HG02798 (cell line): ENCODE data around the gene UBAC1.
"Not testable (repeated sequence)": the region's sequence is repeated elsewhere in the genome, so short reads cannot be mapped to it uniquely, and the experiment has no call there.

Experiments used
- ATAC-seq: cut with Tn5 transposase; IDR thresholded peaks from one replicate; pipeline ENCODE4 v1.9.1; 2021; ENCODE audit warnings: mild to moderate bottlenecking; ENCODE audit not compliant: unreplicated experiment, poor library complexity

Gene UBAC1

GRCh38 chr9:135906291-135907005, 54.7 kb downstream of the UBAC1 start:
- ATAC-seq = peak; percentile 2

DNA sequence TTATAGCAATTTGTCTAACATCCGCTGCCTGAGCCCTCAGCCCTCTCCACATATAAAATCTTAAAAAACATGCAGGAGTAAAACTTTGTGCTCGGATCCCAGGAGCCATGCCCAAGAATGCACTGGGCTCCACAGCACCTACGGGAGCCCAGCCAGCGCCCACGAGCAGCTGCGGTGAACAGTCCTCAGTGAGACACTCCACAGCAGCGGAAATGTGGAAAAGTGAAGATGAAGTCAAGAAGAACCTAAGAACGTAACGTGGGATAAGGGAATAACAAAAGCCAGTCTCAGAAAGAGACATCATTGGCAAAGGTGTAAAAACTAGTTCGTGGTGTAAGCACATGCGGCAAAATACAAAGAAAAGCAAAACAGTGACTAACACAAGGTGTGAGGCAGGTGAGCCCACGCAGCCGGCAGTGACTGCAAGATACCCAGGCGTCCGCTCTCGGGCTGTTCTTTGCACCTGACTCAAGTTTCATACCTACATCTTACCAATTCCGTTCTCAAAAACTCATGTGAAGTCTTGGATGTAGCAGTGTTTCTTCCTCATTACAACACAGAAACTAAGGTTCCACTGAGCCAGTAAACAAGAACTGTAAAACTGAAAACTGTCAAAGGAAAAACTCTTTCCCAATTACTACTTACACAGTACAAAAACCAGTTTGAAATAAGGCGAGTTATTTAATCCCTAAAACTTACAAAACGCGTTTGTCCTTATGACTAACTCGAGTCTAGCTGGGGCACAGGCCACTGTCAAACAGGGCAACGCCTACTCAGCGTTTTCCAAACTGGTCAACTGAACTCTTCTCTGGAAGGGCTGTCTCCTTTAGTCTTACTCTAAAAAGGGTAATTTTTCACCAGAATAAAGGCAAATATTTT, 55.6 kb downstream of the UBAC1 start:
- ATAC-seq = no peak

- no peak for ATAC-seq
These were observed 57.2 kb downstream of the UBAC1 start for GRCh38 chr9:135903786-135904520.

DNA sequence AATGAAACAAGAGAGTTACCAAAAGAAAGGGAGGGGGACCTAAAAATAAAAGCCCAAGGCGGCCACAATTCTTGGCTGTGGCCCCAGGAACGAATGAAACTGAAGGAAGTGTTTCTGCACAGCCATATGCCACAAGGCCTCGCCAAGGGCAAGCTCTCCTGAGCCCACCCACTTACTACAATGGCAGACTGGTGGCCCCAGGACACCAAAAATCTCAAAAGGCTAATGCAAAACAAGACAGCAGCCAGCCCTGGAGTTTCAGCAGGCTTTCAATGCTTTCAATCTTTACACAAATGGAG, 57.9 kb downstream of the UBAC1 start:
- no peak for ATAC-seq

DNA sequence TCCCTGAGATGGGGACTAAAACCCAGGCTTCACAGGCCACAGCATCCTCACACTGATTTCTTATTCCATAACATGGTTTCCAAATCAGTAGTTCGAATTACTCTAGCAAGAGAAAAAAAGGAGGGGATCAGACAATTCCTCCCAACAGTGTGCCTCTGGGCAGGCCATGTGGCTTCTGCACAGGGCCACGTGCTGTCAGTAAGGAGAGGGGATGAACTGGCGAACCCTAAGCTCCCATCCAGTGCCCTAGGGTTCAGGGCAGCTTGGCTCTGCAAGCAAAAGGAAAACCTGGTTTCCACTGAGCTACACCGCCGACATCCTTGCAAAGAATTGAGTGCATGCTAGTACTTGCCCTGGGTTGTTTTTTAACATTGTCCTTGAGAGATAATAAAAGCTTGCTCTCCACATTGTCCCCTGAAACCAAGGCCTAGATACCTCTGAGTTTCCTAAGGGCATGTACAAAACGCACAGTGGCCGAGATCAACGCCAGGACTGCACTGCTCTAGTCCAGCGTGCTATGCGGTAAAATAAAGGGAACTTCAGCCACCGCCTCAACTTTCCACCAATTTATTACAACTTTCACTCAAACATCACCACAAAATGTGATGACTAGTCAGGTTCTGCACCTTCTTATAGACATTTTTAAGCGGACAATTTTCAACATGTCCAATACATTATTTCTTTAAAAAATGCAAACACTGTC, 58.4 kb downstream of the UBAC1 start:
- ATAC-seq = no peak

DNA sequence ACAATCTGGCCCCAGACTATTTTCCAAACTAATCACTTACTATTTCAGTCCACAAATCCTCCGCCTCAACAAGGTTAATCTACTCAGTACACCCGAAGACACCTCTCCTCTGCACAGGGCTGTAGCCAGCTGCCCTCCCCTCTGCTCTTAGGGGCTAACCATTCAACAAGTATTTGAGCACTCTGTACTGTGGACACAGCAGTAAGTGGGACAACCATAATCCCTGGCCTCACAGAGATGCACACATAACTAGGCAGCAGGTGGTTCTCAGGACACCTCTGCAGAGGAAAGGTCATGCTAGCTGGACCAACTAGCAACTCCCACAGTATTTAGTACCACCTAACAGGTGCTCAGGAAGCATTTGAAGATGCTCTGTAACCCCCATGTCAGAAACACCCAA, 59.3 kb downstream of the UBAC1 start:
- ATAC-seq = no peak

DNA sequence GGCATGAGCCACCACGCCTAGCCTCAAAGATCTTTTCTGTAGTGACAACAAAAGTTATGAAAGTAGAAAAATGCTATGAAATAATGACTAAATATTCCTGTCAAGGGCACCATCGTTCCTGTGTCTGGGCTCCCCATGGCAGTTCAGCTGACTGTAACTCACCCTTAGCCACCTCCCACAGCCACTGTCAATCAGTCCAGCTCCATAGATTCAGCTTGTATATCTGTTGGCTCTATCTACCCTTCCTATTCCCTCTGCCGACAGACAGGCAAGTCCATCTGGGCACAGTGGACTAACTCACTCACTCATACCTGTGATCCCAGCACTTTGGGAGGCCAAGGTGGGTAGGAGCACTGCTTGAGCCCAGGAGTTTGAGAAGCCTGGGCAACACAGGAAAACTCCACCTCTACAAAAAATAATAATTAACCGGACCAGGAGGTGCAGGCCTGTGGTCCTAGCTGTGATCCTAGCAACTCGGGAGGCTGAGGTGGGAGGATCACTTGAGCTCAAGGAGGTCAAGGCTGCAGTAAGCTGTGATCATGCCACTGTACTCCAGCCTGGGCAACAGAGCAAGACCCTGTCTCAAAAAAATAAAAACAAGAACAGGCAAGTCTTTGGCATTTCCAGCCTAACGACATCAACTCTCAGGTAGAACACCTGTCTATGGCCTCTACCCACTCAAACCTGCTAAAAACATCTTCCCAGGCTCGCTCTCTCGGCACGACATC, 60.0 kb downstream of the UBAC1 start:
- ATAC-seq = no peak

- no peak for ATAC-seq
These were observed 62.4 kb downstream of the UBAC1 start for GRCh38 chr9:135898634-135899407.

GRCh38 chr9:135896626-135897025, 64.5 kb downstream of the UBAC1 start:
- ATAC-seq = no peak

- no peak for ATAC-seq
These were observed 65.0 kb downstream of the UBAC1 start for GRCh38 chr9:135896205-135896604.

GRCh38 chr9:135895202-135895848, 65.8 kb downstream of the UBAC1 start:
- ATAC-seq = no peak

DNA sequence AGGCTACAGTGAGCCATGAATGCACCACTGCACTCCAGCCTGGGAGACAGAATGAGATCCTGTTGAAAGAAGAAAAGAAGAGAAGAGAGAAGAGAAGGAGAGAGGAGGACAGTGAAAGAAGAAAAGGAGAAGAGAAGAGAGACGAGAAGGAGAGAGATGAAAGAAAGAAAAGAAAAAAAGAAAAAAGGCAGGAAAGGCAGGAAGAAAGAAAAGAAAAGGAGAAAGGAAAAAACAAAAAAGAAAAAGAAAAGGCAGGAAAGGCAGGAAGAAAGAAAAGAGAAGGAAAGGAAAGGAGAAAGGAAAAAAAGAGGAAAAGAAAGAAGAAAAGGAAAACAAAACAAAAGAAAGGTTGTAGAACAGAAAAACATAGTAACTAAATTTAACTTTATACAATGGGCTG, 68.1 kb downstream of the UBAC1 start:
- ATAC-seq = no peak

DNA sequence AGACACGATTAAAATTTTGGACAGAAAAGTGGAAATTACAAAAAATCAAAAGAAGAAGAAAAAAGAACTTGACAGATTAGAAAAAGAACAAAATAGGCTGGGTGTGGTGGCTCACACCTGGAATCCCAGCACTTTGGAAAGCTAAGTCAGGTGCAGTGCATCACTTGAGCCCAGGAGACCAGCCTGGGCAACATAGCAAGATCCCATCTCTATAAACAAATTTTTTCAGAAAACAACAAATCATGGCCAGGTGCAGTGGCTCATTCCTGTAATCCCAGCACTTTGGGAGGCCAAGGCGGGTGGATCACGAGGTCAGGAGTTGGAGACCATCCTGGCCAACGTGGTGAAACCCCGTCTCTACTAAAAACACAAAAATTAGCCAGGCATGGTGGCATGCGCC, 68.8 kb downstream of the UBAC1 start:
- not testable (repeated sequence) for ATAC-seq

- no peak for ATAC-seq
These were observed 70.0 kb downstream of the UBAC1 start for GRCh38 chr9:135891027-135891631.

GRCh38 chr9:135890190-135891026, 70.8 kb downstream of the UBAC1 start:
- no peak for ATAC-seq

- ATAC-seq = no peak
These were observed 71.5 kb downstream of the UBAC1 start for GRCh38 chr9:135889564-135890189.
